IMR-90 (cell line): Measurements from ENCODE around the gene ARHGAP36.

ENCODE experiments used
- BHLHE40 ChIP-seq: fragments of 150-350 bp; IDR thresholded peaks from 2 replicates; pipeline ENCODE4 v1.6.1; 2016; ENCODE audit warnings: mild to moderate bottlenecking, low read depth, low read length
- ELK1 ChIP-seq: fragments of 150-350 bp; IDR thresholded peaks from 2 replicates; pipeline ENCODE4 v1.6.1; 2016; ENCODE audit warnings: low read depth, mild to moderate bottlenecking, low read length, moderate library complexity, borderline replicate concordance
- POLR2A ChIP-seq: IDR thresholded peaks from 2 replicates; pipeline ENCODE4 v1.6.1; 2012; ENCODE audit warnings: mild to moderate bottlenecking, low read depth, low read length
- RAD21 ChIP-seq: IDR thresholded peaks from 2 replicates; pipeline ENCODE4 v1.6.1; 2012; ENCODE audit warnings: low read length, improper control_type of control experiment
- RCOR1 ChIP-seq: IDR thresholded peaks from 2 replicates; pipeline ENCODE4 v1.6.1; 2012; ENCODE audit warnings: mild to moderate bottlenecking, low read length, improper control_type of control experiment; ENCODE audit not compliant: insufficient replicate concordance
- SMC3 ChIP-seq: fragments of 150-350 bp; IDR thresholded peaks from 2 replicates; pipeline ENCODE4 v1.6.1; 2016; ENCODE audit warnings: low read depth, mild to moderate bottlenecking, antibody characterized with exemption, low read length, moderate library complexity
- TF ChIP-seq, protein P1 (sequence below): conservative IDR thresholded peaks from 2 replicates; pipeline ENCODE4 v1.5.1; 2012; ENCODE audit warnings: mild to moderate bottlenecking, low read depth, low read length, improper control_type of control experiment

DNA sequence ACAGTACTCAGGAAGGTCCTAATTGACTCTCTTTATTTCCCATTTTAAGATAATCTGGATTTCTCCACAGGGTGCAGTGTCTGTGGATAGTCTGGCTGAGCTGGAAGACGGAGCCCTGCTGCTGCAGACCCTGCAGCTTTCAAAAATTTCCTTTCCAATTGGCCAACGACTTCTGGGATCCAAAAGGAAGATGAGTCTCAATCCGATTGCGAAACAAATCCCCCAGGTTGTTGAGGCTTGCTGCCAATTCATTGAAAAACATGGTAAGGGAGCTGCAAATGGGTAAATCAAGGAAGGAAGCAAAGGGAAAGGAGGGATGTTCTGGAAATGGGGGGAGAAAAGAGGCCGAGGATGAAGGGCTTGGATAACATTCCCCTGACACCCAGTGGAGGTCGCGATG lies 26.0 kb downstream of the ARHGAP36 start:
- TF ChIP-seq POLR2A: no peak
- TF ChIP-seq SMC3: no peak
- TF ChIP-seq, protein P1, sequence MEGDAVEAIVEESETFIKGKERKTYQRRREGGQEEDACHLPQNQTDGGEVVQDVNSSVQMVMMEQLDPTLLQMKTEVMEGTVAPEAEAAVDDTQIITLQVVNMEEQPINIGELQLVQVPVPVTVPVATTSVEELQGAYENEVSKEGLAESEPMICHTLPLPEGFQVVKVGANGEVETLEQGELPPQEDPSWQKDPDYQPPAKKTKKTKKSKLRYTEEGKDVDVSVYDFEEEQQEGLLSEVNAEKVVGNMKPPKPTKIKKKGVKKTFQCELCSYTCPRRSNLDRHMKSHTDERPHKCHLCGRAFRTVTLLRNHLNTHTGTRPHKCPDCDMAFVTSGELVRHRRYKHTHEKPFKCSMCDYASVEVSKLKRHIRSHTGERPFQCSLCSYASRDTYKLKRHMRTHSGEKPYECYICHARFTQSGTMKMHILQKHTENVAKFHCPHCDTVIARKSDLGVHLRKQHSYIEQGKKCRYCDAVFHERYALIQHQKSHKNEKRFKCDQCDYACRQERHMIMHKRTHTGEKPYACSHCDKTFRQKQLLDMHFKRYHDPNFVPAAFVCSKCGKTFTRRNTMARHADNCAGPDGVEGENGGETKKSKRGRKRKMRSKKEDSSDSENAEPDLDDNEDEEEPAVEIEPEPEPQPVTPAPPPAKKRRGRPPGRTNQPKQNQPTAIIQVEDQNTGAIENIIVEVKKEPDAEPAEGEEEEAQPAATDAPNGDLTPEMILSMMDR: no peak
- TF ChIP-seq RCOR1: no peak
- TF ChIP-seq ELK1: no peak
- TF ChIP-seq RAD21: no peak
- no peak for TF ChIP-seq BHLHE40
